ENCODE results near the gene EPB42.

The EPB42 gene

GRCh38 chr15:43220991-43221403, at the start of gene EPB42:
TSS of gene EPB42 (minus strand) at chr15:43221018. CDS start at chr15:43220825, 193 bp downstream.
- no peak for DNase-seq

GRCh38 chr15:43270113-43270665, 49.4 kb upstream of the EPB42 start:
- DNase-seq, result no peak

GRCh38 chr15:43268111-43269105, 47.6 kb upstream of the EPB42 start:
- DNase-seq, result no peak

GRCh38 chr15:43267439-43267838, 46.6 kb upstream of the EPB42 start:
- DNase-seq, result no peak

GRCh38 chr15:43266834-43267233, 46.0 kb upstream of the EPB42 start, which contains the start of gene TGM5:
TSS of gene TGM5 (minus strand) at chr15:43266928. CDS start at chr15:43266849, 79 bp downstream.
- no peak for DNase-seq

- DNase-seq, result no peak
These were observed 45.6 kb upstream of the EPB42 start for GRCh38 chr15:43266386-43266785.

- no peak for DNase-seq
These were observed 39.3 kb upstream of the EPB42 start for GRCh38 chr15:43260011-43260615.

- no peak for DNase-seq
These were observed 38.0 kb upstream of the EPB42 start for GRCh38 chr15:43258781-43259180.

GRCh38 chr15:43256341-43256740, 35.5 kb upstream of the EPB42 start:
- DNase-seq, result no peak

- DNase-seq, result no peak
These were observed 34.6 kb upstream of the EPB42 start for GRCh38 chr15:43255376-43255775.

- no peak for DNase-seq
These were observed 32.9 kb upstream of the EPB42 start for GRCh38 chr15:43253431-43254403.

GRCh38 chr15:43251871-43252250, 31.0 kb upstream of the EPB42 start:
- no peak for DNase-seq

GRCh38 chr15:43251185-43251870, 30.5 kb upstream of the EPB42 start:
- no peak for DNase-seq

- DNase-seq, result no peak
These were observed 30.0 kb upstream of the EPB42 start for GRCh38 chr15:43250785-43251184.

GRCh38 chr15:43249699-43250203, 28.9 kb upstream of the EPB42 start:
- DNase-seq, result peak; percentile 95

GRCh38 chr15:43249236-43249635, 28.4 kb upstream of the EPB42 start:
- DNase-seq, result no peak

GRCh38 chr15:43246261-43246774, 25.5 kb upstream of the EPB42 start:
- no peak for DNase-seq

- no peak for DNase-seq
These were observed 23.3 kb upstream of the EPB42 start for GRCh38 chr15:43244092-43244491.

GRCh38 chr15:43243020-43243645, 22.3 kb upstream of the EPB42 start:
- no peak for DNase-seq

- DNase-seq, result no peak
These were observed 21.8 kb upstream of the EPB42 start for GRCh38 chr15:43242616-43243015.

GRCh38 chr15:43241100-43241499, 20.3 kb upstream of the EPB42 start:
- DNase-seq, result no peak
